HG03521 (cell line): ENCODE results near the gene IGFN1.

ENCODE experiments used
- ATAC-seq: cut with Tn5 transposase; IDR thresholded peaks from one replicate; pipeline ENCODE4 v1.9.1; 2021; ENCODE audit warnings: mild to moderate bottlenecking, moderate library complexity; ENCODE audit not compliant: unreplicated experiment

IGFN1 gene

DNA sequence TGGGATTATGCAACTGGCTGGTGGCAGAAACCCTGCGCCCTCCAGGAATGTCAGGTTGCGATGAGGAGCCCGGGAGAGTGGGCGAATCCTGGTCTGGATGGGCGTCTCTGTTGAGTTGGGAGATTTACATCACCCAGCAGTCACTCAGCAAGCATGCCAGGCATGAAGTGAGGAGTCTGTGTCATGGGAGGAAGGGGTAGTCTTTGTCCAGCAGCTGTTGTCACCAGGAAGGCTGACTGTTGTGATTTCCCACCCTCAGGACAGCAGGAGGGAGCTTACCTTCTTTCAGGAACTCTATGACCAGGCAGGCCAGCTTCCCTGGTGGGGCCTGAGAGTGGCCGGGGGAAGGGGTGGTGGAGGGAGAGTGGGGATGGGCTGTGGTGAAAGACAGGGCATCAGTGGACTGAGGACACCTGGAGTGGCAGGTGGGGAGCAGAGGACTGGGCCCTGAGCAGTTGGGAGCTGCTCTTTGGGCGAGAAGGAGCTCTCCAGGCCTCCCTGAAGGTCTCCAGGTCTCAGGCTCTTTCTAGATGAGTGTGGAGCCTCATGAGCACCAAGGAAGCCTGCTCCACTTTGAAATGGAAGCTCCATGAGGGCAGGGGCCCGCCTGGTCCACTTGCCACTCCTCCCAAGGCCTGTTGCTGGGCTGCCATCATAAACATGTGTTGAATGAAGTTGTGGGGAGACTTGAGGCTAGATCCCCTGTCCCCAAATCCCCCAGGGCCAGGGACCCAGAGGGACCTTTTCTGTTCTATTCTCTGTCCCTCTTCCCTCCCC lies 71.3 kb downstream of the IGFN1 start:
- no peak for ATAC-seq

DNA sequence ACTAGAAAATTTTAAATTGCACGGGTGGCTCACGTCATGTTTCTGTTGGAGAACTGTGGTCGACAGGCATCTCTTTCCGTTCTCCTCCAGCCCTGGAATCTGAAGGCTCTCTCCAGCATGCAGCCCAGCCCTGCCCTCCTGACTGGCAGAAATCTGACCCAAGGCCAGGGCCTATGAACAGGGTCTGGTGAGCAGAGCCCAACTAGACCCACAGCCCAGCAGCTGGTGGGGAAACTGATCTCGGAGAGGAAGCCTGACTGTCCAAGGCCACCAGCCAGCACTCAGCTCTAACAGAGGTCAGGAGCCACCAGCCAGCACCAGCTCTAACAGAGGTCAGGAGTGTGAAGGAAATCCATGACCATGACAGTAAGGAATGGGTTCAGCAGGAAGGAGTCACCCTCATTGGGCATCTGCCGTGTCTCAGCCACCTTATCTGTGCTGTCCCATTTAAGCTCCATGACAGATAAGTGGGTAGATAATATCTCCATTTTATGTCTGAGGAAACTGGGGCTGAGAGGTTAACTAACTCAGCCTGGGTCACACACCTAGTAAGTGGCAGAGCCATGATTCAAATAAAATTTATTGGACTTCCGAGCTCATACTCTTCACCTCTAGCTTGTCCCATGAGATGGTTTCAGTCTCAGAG lies 72.5 kb downstream of the IGFN1 start:
- no peak for ATAC-seq

DNA sequence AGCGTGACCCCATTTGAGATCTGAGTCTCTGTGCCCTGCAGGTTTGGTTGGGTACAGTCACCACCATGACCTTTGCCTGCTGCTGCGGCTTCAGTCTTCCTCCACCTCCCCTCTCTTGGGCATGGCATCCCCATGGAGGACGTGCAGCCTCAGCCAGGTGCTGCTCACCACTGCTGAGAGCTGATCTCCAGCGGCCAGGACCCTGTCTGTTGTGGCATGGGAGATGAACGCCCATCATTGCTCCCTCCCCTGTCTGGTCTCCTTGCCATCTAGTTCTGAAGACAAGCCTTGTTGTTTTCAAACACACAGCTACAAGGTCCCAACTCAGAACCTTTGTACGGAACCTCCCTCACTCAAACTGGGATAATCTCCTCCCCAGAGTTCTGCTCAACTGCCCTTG lies 73.4 kb downstream of the IGFN1 start:
- ATAC-seq = no peak

DNA sequence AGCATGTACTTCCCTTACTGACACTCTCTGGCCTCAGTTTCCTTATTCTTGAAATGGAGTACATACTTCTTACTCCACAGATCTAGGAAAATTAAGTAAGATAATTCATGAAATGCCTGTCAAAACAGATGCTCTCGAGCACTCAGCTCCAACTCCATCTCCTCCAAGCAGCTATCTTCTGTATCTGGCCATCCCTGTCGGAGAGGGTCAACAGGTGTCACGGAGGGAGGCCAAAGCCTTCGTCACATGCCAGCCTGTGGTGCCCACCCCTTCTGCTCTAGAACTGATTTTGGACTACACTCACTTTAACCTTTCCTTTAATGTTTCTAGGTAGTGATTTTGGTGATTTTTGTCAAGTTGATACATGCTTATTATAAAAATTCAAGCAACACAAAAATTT lies 73.9 kb downstream of the IGFN1 start:
- no peak for ATAC-seq

DNA sequence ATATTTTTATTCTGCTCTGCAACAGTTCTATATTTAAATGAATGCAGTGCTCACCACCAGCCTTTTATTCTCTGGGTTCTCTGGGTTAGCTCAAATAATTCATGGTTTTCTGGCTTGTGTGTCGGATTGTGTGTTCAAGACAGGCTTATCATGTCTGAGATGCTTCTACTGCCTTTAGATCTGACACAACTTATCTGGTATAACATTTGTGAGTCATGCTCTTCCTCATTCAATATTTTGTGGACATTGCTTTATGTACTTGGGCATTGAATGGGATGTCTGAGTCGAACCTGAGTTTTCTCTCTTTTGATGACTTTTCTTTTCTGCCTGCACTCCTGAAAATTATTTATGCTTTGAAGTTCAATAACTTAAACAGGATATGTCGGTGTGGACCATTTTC lies 75.1 kb downstream of the IGFN1 start:
- no peak for ATAC-seq

DNA sequence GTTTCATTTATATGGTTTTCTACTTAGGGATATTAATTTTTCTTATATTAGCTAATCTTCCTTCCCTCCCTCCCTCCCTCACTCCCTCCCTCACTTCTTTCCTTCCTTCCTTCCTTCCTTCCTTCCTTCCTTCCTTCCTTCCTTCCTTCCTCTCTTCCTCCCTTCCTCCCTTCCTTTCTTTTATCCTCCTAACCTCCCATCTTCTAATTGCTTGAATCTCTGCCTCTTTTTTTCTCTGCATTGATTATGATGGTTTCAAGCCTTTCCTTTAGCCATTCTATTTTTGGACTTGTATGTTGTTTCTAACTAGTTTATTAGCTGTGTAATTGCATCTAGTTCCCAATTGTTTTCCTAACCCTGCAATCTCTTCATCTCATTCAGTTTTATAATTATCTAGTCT lies 75.7 kb downstream of the IGFN1 start:
- ATAC-seq = no peak

DNA sequence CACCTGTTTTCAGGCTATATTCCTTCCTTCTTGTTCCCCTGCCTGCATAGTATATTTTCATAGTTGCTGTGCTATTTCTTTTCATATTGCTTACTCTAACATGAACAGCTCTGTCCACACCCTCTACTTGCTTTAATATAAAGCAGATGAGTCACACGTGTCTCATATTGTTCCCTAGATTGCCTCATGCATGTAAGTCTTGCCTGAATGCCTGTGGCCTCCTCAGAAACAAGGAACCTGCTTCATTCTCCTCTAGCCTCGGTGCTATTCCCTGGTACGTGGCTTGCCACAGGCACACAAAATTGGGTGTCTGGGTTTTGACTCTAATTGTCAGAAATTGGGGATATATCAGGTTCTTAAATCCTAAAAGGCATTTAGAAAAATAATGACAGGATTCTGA lies 76.2 kb downstream of the IGFN1 start:
- ATAC-seq = no peak

DNA sequence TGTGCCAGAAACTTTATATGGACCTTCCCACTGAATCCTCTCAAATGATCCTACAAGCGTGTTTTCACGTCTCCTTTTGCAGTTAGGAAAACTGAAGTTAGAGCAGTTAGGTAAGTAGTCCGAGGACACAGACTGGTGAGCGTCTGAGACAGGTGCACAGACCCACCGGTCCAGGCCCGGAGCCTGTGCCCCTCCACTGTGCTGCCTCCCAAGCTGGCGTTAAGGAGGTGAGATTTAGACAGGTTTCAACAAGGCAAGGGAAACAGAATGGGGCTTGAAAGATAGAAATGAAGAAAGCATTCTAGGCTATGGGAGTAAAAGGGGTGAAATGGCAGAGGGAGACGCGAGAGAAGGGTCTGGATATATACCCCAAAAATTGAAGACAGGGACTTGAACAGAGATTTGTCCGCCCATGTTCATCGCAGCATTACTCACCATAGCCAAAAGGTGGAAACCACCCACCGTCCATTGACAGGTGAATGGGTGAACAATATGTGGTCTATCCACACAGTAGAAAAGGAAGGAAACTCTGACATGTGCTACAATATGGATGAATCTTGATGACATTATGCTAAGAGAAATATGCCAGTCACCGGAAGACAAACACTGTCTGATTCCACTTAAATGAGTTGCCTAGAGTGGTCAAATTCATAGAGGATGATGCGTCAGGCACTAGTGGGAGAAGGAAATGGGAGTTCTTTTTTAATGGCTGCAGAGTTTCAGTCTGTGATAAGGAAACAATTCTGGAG lies 77.0 kb downstream of the IGFN1 start:
- ATAC-seq = no peak

- ATAC-seq = no peak
Measured at GRCh38 chr1:201268604-201269151, 78.1 kb downstream of the IGFN1 start.

GRCh38 chr1:201269281-201269680 lies 78.7 kb downstream of the IGFN1 start:
- ATAC-seq = no peak

- ATAC-seq = no peak
Measured at GRCh38 chr1:201269900-201270410, 79.3 kb downstream of the IGFN1 start.

DNA sequence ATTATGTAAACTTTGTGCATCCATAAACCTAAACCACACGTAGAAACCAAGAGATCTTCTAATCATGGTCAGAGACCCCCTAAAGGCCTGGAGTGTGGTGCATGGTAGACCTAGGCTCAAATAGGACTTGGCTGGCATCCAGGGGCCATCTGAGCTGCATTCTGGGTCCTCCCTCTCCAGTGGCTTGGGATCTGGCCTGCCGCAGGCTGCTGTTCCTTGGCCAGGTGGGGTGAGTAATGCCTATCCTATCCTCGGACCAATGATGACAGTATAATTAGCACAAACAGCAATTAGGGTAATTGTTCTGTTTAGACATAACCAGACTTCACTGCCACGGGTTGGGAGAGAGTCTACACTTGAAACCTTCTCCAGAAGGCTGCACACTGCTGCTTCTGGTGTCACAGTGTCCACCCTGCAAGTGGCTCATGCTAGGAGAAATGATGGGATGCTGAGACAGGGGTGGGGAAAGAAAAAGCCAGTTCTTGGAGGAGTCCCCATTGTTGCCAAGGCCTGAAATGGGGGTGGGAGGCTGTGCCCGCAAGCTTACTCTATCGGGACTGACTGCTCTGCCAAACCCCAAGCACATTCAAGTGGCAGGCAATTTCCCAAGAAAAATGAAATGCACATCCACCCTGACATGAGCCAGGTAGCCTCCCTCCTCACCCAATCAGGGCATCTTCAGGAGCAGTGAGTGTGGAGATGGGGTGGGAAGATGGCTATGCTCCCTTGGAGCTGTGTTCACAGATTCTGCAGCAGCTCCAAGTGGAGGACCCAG lies 80.2 kb downstream of the IGFN1 start:
- ATAC-seq = no peak

- no peak for ATAC-seq
Measured at GRCh38 chr1:201272799-201273198, 82.2 kb downstream of the IGFN1 start.

DNA sequence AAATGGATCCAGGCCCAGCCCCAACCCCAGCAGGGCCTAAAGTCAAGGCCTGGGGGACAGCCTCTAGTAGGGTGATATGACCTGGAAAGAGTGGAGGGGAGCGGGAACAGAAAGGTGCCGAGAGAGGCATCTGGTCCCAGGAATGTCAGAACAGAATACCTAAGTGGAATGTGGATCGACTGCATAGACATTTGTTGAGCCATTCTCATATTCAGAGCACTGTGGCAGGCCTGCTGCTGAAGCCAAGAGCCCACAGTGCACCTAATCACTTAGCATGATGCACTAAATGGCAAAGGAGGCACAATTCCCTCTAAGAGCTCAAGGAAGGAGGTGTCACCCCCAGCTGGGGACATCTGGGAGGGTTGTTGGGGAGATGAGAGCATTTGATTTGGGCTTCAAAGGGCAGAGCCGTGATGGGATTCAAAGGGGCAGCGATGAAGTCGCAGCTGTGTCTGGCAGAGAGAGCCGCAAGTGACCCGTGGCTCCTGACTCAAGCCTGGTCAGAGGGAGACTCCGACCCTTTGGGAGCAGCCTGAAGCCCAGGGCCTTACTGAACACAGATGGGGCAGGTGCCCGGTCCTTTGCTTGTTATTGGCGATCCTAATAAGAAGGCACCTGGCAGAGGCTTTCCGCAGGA lies 84.1 kb downstream of the IGFN1 start:
- no peak for ATAC-seq

DNA sequence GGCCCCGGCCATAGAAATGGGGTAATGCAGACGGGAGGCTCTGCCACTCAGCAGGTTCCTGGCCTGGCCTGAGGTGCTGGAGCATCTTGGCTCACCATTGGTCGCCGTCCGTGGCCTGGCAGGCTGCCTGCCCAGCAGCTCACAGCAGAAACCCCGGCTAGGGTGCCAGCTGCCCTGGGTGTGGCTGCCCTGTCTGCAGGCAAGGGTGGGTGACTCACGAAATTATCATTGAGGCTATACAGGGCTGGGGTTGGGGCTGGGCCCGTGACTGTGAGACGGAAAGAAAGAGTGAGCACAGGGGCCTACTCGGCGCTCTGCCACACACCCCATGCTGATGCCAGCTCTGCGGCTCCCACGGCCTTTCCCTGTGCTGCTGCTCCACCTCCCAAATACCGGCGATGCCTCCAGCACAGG lies 84.6 kb downstream of the IGFN1 start:
- ATAC-seq = no peak

DNA sequence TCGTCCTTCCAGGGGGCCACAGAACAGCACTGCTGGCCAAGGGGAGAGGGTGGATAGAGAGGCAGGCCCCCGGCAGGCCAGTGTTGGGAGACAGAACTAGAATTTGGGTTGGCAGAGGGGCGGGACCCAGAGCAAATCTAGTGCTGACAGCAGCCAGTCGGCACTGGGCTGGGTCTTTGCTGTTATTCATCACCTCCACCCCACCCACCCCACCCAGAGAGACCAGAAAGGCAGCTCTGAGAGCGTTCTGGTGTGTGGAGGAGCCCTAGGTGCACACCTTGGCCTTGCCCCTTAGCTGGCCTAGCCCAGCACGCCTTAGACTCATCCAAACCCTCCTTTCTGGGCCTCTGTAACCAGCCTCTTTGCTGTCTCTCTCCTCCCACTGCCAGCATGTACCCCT lies 86.3 kb downstream of the IGFN1 start:
- no peak for ATAC-seq

DNA sequence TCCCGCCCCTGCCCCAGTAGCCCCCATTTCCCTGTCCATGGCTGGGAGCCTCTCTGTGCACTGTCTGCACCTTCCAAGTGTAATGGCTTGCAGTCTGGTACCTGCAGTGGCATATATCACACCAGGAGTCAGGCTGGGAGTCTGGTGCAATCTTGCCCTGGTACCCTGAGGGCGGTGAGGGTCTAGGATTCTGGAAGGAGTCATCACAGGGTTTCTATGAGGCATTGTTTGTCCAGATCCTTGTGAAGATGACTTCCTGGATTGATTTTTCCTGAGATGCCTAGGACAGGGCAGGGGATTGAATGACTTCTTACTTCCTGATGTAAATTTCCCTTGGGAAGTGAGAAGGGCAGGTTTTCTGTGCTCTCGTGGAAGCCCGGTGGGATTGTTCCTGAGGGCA lies 86.8 kb downstream of the IGFN1 start:
- no peak for ATAC-seq
